CD4-positive, alpha-beta T cell treated with Interleukin-1 beta for 1 hour (primary cell): ENCODE data around the gene TMTC1.
"Not testable (repeated sequence)": the region's sequence is repeated elsewhere in the genome, so short reads cannot be mapped to it uniquely, and the experiment has no call there.

Experiments used
- DNase-seq, 2 donors: peaks; one replicate each; pipeline ENCODE4 v3.0.0-alpha.2; 2020 to 2022

The TMTC1 gene

GRCh38 chr12:29656762-29657538 is 126.8 kb downstream of the TMTC1 start:
- no peak for DNase-seq

- no peak for DNase-seq
These were observed 127.9 kb downstream of the TMTC1 start for GRCh38 chr12:29655861-29656260.

GRCh38 chr12:29653286-29653685 is 130.5 kb downstream of the TMTC1 start:
- DNase-seq: no peak

- DNase-seq: no peak
These were observed 133.4 kb downstream of the TMTC1 start for GRCh38 chr12:29650371-29650770.

- no peak for DNase-seq
These were observed 134.0 kb downstream of the TMTC1 start for GRCh38 chr12:29649722-29650121.

- DNase-seq: no peak
These were observed 139.1 kb downstream of the TMTC1 start for GRCh38 chr12:29644536-29645162.

GRCh38 chr12:29640589-29641345 is 143.0 kb downstream of the TMTC1 start:
- DNase-seq: no peak

GRCh38 chr12:29639893-29640495 is 143.7 kb downstream of the TMTC1 start:
- no peak for DNase-seq

- no peak for DNase-seq
These were observed 145.2 kb downstream of the TMTC1 start for GRCh38 chr12:29638528-29638927.

- no peak for DNase-seq
These were observed 149.7 kb downstream of the TMTC1 start for GRCh38 chr12:29634057-29634456.

GRCh38 chr12:29630164-29630563 is 153.6 kb downstream of the TMTC1 start:
- not testable (repeated sequence) for DNase-seq

GRCh38 chr12:29627221-29627620 is 156.5 kb downstream of the TMTC1 start:
- no peak for DNase-seq

GRCh38 chr12:29625359-29625953 is 158.3 kb downstream of the TMTC1 start:
- DNase-seq: no peak

GRCh38 chr12:29622251-29622650 is 161.5 kb downstream of the TMTC1 start:
- no peak for DNase-seq

GRCh38 chr12:29620030-29620429 is 163.7 kb downstream of the TMTC1 start:
- DNase-seq: no peak

GRCh38 chr12:29617407-29617803 is 166.3 kb downstream of the TMTC1 start:
- DNase-seq: no peak

- no peak for DNase-seq
These were observed 166.9 kb downstream of the TMTC1 start for GRCh38 chr12:29616664-29617406.

- DNase-seq: no peak
These were observed 168.9 kb downstream of the TMTC1 start for GRCh38 chr12:29614694-29615325.

GRCh38 chr12:29612912-29613311 is 170.8 kb downstream of the TMTC1 start:
- no peak for DNase-seq

- no peak for DNase-seq
These were observed 171.8 kb downstream of the TMTC1 start for GRCh38 chr12:29611906-29612305.

GRCh38 chr12:29610473-29611170 is 173.1 kb downstream of the TMTC1 start:
- no peak for DNase-seq
